Activated naive CD4-positive, alpha-beta T cell treated with anti-CD3 and anti-CD28 coated beads, Interleukin-2, amount 10 ng/mL, durations not matched to agents 7 days and 5 days (primary cell): ENCODE results near the gene ARL16.

Experiments
- CTCF ChIA-PET: fragments of 350-600 bp; sonication (Branson Sonifier 250); formaldehyde crosslinking; loops from one replicate; lab custom pipeline; 2021; ENCODE audit warnings: antibody characterized with exemption; lab: Charles Lee
- DNase-seq: peaks from one replicate; pipeline ENCODE4 v3.0.0-alpha.2; 2020
- H3K27ac Mint-ChIP-seq: one replicate; pipeline ENCODE4 v1.8.0; 2021; ENCODE audit warnings: mild to moderate bottlenecking, moderate library complexity, mixed read lengths
- H3K27me3 Mint-ChIP-seq: one replicate; pipeline ENCODE4 v1.8.0; 2021; ENCODE audit warnings: mild to moderate bottlenecking, mixed read lengths
- H3K36me3 Mint-ChIP-seq: one replicate; pipeline ENCODE4 v1.8.0; 2021; ENCODE audit warnings: mixed read lengths
- H3K4me1 Mint-ChIP-seq: one replicate; pipeline ENCODE4 v1.8.0; 2021; ENCODE audit warnings: mixed read lengths
- H3K4me3 Mint-ChIP-seq: one replicate; pipeline ENCODE4 v1.8.0; 2021; ENCODE audit warnings: mild to moderate bottlenecking, moderate library complexity, mixed read lengths
- H3K9me3 Mint-ChIP-seq: one replicate; pipeline ENCODE4 v1.8.0; 2021; ENCODE audit warnings: mixed read lengths

Gene ARL16

DNA sequence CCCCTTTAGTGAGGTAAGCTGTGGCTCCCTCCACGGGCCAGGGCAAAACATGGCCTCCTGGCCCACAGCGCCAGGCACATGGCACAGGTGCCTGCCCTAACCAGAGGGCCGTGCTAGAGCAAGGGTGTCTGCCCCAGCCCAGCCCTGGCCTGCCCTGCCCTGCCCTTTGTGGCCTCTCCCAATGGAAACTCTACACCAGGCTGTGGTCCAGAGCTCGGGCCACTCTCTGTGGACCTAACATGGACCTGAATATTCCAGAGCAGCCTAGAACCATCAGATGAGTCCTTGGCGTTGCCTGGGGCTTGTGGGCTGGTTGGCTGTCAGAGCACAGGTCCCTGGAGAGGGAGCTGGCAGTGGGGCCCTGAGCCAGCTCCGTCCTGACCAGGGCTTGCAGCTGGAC is 11.6 kb upstream of the ARL16 start:
- H3K4me3 Mint-ChIP-seq: no peak overlapping the region
- CTCF ChIA-PET: interaction anchor here (1.3 kb wide), 1 partner anchor 20 kb away, joined by 4 read pairs; no protein-coding TSS in a partner anchor
- no peaks in the 10 kb centered on the region for H3K27me3 Mint-ChIP-seq
- no peak for DNase-seq
- H3K27ac Mint-ChIP-seq: no peak overlapping the region
- peaks cover 38% of the 10 kb centered on the region for H3K36me3 Mint-ChIP-seq
- peaks cover 2% of the 10 kb centered on the region for H3K4me1 Mint-ChIP-seq
- no peaks in the 10 kb centered on the region for H3K9me3 Mint-ChIP-seq

GRCh38 chr17:81694810-81695209 is 11.2 kb upstream of the ARL16 start:
- H3K9me3 Mint-ChIP-seq: no peaks in the 10 kb centered on the region
- no peak overlapping the region for H3K4me3 Mint-ChIP-seq
- no peak for DNase-seq
- H3K36me3 Mint-ChIP-seq: peaks cover 42% of the 10 kb centered on the region
- CTCF ChIA-PET: interaction anchor here (1.3 kb wide), 1 partner anchor 19 kb away, joined by 4 read pairs; no protein-coding TSS in a partner anchor
- peaks cover 2% of the 10 kb centered on the region for H3K4me1 Mint-ChIP-seq
- H3K27me3 Mint-ChIP-seq: no peaks in the 10 kb centered on the region
- no peak overlapping the region for H3K27ac Mint-ChIP-seq

DNA sequence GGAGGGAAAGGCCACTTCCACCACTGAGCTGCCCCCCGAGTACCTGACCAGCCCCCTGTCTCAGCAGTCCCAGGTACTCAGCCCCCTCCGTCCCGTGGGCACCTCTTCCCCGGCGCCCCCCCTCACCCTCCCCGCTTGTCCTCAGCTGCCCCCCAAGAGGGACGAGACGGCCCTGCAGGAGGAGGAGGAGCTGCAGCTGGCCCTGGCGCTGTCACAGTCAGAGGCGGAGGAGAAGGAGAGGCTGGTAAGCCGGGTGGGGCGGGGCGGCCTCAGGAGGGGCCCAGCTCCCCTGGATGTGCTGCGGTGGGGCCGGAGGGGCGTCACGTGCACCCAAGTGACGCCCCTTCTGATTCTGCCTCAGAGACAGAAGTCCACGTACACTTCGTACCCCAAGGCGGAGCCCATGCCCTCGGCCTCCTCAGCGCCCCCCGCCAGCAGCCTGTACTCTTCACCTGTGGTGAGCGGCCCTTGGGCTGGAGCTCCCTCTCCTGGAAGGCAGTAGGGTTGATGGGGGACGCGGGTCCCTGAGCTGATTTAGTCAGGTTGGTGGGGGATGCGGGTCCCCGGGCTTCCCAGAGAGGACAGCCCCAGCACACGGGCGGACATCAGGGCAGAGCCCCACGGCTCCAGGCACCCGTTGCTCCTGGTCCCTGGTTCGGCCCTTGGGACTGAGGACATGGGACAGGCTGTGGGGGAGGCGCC is 10.1 kb upstream of the ARL16 start:
- no peaks in the 10 kb centered on the region for H3K9me3 Mint-ChIP-seq
- no peak overlapping the region for H3K4me3 Mint-ChIP-seq
- peaks cover 4% of the 10 kb centered on the region for H3K4me1 Mint-ChIP-seq
- H3K36me3 Mint-ChIP-seq: peaks cover 45% of the 10 kb centered on the region
- DNase-seq: no peak
- CTCF ChIA-PET: no interaction called here
- H3K27me3 Mint-ChIP-seq: no peaks in the 10 kb centered on the region
- H3K27ac Mint-ChIP-seq: no peak overlapping the region

GRCh38 chr17:81691608-81692007 is 8.0 kb upstream of the ARL16 start:
- no peak for DNase-seq
- no peaks in the 10 kb centered on the region for H3K27me3 Mint-ChIP-seq
- H3K4me3 Mint-ChIP-seq: no peak overlapping the region
- CTCF ChIA-PET: no interaction called here
- H3K36me3 Mint-ChIP-seq: peaks cover 38% of the 10 kb centered on the region
- no peaks in the 10 kb centered on the region for H3K9me3 Mint-ChIP-seq
- no peak overlapping the region for H3K27ac Mint-ChIP-seq
- H3K4me1 Mint-ChIP-seq: peaks cover 5% of the 10 kb centered on the region

GRCh38 chr17:81691196-81691595 is 7.6 kb upstream of the ARL16 start:
- no peak for DNase-seq
- CTCF ChIA-PET: no interaction called here
- no peaks in the 10 kb centered on the region for H3K27me3 Mint-ChIP-seq
- no peaks in the 10 kb centered on the region for H3K9me3 Mint-ChIP-seq
- peaks cover 41% of the 10 kb centered on the region for H3K36me3 Mint-ChIP-seq
- no peak overlapping the region for H3K4me3 Mint-ChIP-seq
- H3K4me1 Mint-ChIP-seq: peaks cover 7% of the 10 kb centered on the region
- H3K27ac Mint-ChIP-seq: no peak overlapping the region

- Mint-ChIP-seq H3K36me3 (peaks cover 45% of the 10 kb centered on the region), H3K27me3 (no peaks in the 10 kb centered on the region), H3K9me3 (no peaks in the 10 kb centered on the region), H3K4me3 (no peak overlapping the region), H3K27ac (no peak overlapping the region), H3K4me1 (peaks cover 11% of the 10 kb centered on the region)
- CTCF ChIA-PET: no interaction called here
- no peak for DNase-seq
Measured at GRCh38 chr17:81690549-81690948, 7.0 kb upstream of the ARL16 start.

DNA sequence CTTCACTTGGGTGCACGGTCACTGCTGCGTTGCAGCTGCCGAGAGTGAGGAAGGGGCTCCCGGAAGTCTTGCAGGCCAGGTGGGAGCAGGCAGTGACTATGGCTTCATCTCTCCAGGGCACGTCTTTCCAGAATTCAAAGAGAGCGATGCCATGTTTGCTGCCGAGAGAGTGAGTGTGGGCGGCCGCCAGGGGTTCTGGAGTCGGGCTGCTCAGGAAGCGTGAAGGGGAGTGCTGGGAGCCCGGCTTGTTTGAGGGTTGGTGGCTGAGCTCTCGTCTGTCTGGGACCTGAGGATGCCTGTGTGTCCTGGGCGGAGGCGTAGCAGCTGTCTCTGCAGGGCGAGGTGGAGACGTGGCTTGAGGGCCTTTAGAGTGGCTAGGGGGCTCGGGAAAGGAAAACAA is 6.5 kb upstream of the ARL16 start:
- CTCF ChIA-PET: no interaction called here
- Mint-ChIP-seq H3K36me3 (peaks cover 46% of the 10 kb centered on the region), H3K4me1 (peaks cover 16% of the 10 kb centered on the region), H3K27me3 (no peaks in the 10 kb centered on the region), H3K4me3 (no peak overlapping the region), H3K27ac (no peak overlapping the region), H3K9me3 (no peaks in the 10 kb centered on the region)
- no peak for DNase-seq

DNA sequence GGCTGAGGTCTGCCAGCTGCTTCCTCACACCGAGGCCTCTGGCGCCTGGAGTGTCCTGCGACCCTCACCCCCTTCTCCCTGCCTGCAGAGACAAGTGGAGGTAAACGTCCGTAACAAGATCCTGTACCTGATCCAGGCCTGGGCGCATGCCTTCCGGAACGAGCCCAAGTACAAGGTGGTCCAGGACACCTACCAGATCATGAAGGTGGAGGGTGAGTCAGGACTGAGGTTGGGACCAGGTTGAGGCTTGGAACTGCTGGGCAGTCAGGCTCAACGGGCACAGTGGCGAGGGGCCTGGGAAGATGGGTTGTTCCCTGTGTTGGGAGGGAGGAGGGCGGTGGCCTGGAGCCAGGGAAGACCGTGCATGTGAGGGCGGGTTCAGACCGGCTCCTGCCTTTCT is 5.0 kb upstream of the ARL16 start:
- Mint-ChIP-seq H3K9me3 (no peaks in the 10 kb centered on the region), H3K27me3 (peaks cover 3% of the 10 kb centered on the region), H3K4me3 (no peak overlapping the region), H3K36me3 (peaks cover 54% of the 10 kb centered on the region), H3K27ac (no peak overlapping the region), H3K4me1 (peaks cover 26% of the 10 kb centered on the region)
- no peak for DNase-seq
- CTCF ChIA-PET: no interaction called here

DNA sequence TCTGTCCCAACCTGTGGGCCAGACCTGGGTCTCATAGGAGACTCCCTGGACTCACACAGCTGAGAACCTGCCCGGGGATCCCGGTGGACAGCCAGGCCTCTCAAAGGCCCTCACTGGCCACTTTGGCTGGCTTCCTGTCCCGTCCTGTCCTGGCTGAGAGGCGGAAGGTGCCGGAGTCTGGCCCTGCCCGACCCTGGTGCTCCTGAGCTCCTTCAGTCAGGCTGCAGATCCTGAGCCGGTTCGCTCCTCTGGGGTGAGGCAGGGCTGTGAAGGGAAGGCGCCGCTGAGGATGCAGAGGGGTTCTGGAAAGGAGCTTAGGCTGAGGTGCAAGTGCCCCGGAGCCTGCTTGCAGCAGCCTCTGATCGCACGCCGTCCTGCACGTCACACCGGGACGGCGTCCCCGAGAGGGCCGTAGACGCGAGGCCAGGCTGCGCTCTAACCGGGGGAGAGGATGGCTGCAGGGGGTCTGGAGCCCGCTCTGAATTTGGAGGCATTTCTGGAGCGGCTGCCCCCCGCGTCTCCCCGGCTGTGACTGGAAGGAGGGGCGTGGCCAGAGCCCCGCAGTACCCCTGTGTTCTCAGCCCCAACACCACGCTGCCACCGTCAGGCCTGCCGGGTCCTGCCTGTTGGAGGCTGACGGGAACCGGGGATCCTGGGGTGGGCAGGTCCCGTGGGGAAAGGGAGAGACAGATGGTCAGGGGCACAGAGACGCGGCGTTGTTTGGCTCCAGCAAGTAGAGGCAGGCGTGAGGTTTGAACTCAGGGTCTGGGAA is 4.4 kb upstream of the ARL16 start:
- CTCF ChIA-PET: no interaction called here
- no peak for DNase-seq
- Mint-ChIP-seq H3K27ac (no peak overlapping the region), H3K4me3 (no peak overlapping the region), H3K36me3 (peaks cover 54% of the 10 kb centered on the region), H3K9me3 (no peaks in the 10 kb centered on the region), H3K27me3 (peaks cover 4% of the 10 kb centered on the region), H3K4me1 (peaks cover 28% of the 10 kb centered on the region)

- Mint-ChIP-seq H3K4me1 (peaks cover 40% of the 10 kb centered on the region), H3K4me3 (no peak overlapping the region), H3K27me3 (peaks cover 4% of the 10 kb centered on the region), H3K36me3 (peaks cover 49% of the 10 kb centered on the region), H3K9me3 (no peaks in the 10 kb centered on the region), H3K27ac (no peak overlapping the region)
- DNase-seq: no peak
- CTCF ChIA-PET: no interaction called here
Measured at GRCh38 chr17:81686614-81687013, 3.0 kb upstream of the ARL16 start.

DNA sequence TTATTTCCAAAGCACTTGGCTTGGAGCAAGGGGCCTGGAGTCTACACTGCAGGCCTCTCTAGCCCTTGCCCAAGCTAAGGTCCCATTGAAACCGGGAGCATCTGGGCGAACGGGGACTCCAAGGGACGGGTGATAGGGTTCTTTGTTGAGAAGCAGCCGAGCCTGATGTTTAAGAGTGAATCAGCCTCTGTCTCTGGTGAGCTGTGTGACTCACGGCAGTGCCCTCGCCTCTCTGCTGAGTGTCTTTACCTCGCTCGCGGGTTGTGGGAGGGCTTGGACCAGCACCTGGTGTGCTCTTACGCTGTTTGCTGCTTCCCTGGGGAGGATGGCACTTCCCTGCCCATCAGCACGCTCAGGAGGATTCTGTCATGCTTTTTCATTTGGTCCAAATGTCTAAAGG is 1.5 kb upstream of the ARL16 start:
- CTCF ChIA-PET: no interaction called here
- Mint-ChIP-seq H3K9me3 (no peaks in the 10 kb centered on the region), H3K27ac (peak overlapping the region; percentile 85), H3K4me3 (peak overlapping the region; percentile 82), H3K4me1 (peaks cover 42% of the 10 kb centered on the region), H3K36me3 (peaks cover 46% of the 10 kb centered on the region), H3K27me3 (peaks cover 4% of the 10 kb centered on the region)
- DNase-seq: no peak

DNA sequence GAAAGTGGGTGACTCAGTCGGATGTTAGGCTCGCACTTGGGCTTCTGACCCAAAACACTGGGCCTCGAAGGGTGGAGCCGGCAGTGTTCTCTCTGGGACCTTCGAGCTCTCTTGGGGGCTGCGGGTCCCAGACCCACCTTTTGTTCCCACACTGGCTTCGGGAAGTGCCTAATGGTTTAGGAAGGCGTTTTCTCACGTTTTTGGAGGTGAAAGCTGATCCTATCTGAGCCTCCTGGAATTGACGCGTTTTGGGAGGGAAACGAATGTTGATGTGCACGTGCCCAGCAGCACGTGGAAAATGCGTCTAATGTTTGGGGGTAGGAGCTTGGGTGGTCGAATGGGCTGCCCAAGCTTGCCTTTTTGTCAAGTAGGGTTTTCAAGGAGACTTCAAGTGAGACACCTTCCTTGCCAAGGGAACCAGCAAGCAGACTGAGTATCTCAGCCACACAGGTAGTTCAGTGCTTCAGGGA is 880 bp upstream of the ARL16 start:
- CTCF ChIA-PET: interaction anchor here (1.3 to 1.6 kb wide), 3 partner anchors 9 to 24 kb away, joined by 3 to 4 read pairs (median 4); partner anchors contain the start of gene MRPL12
- peaks cover 42% of the 10 kb centered on the region for H3K4me1 Mint-ChIP-seq

DNA sequence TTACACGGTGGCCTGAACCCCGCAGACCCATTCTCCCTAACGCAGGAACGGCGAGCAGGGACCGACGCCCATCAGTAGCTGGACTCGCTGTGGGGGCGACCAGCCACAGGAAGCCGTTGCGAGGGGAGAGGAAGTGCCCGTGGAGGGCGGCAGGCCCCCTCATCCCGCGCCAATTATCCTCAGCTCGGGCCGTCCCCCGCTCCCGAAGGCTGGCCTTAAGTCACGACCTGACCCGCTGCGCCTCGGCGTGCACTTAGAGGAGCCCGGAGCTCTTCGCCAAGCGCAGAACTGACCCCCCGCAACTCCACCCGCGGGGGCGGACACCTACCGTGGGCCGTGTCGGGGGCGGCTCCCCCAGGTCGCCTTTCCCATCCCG is 401 bp downstream of the ARL16 start:
- H3K4me1 Mint-ChIP-seq: peaks cover 40% of the 10 kb centered on the region
- peaks cover 4% of the 10 kb centered on the region for H3K27me3 Mint-ChIP-seq
- peaks cover 33% of the 10 kb centered on the region for H3K36me3 Mint-ChIP-seq
- no peak for DNase-seq
- H3K27ac Mint-ChIP-seq: peak overlapping the region; percentile 8
- H3K4me3 Mint-ChIP-seq: peak overlapping the region; percentile 94
- no peaks in the 10 kb centered on the region for H3K9me3 Mint-ChIP-seq
- CTCF ChIA-PET: interaction anchor here (0.9 to 1.6 kb wide), 3 partner anchors 8 to 19 kb away, joined by 3 to 4 read pairs (median 4); partner anchors contain the start of gene MRPL12

More for the DNA sequence above, 880 bp upstream of the ARL16 start:
- H3K27ac Mint-ChIP-seq: peak overlapping the region; percentile 85
- peaks cover 4% of the 10 kb centered on the region for H3K27me3 Mint-ChIP-seq
- peak overlapping the region; percentile 82 for H3K4me3 Mint-ChIP-seq
- H3K36me3 Mint-ChIP-seq: peaks cover 39% of the 10 kb centered on the region
- no peak for DNase-seq
- H3K9me3 Mint-ChIP-seq: no peaks in the 10 kb centered on the region

GRCh38 chr17:81682565-81683207 is 911 bp downstream of the ARL16 start:
- CTCF ChIA-PET: interaction anchor here (1.4 kb wide), 1 partner anchor 20 kb away, joined by 4 read pairs; the partner anchor contains the start of gene MRPL12
- peaks cover 30% of the 10 kb centered on the region for H3K36me3 Mint-ChIP-seq
- H3K4me3 Mint-ChIP-seq: peak overlapping the region; percentile 94
- peak overlapping the region; percentile 8 for H3K27ac Mint-ChIP-seq
- no peak for DNase-seq
- peaks cover 4% of the 10 kb centered on the region for H3K27me3 Mint-ChIP-seq
- no peaks in the 10 kb centered on the region for H3K9me3 Mint-ChIP-seq
- peaks cover 40% of the 10 kb centered on the region for H3K4me1 Mint-ChIP-seq
